ENCODE data around the gene TRAPPC3.

Gene TRAPPC3

DNA sequence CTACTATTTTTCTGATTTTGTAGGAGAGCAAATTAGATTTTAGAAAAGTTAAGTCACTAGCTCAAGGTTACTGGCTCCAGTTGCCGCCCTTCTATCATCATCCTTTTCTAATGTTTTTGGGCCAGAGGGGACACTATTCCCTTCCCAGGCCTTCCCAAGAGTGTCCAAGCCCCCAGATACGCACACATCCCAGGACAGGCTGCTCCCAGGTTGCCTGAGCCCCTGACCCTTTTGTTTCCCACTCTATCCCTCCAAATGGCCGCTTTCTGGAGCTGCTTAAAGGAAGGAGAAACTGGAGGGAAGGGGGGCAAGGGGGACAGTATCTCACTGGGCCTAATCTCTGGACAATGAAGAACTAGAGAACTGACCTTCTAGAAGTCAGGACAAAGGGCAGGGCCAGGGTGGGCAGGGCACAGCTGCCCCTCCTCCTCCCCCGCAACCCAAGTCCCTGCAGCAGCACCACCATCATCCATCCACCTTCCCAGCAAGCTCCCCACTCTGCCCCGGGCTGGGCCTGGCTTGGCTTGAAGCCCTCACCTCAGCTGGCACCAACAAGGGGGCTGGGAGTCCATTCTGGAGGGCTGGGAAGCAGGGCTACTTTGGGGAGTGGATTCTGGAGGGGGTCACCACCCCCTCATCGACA is 5.6 kb upstream of the TRAPPC3 start:
- peak overlapping the region; percentile 96 for H3K4me3 ChIP-seq (ENCODE audit: low read depth, low read length)
- DNase-seq (ENCODE audit: low read depth): no peak
- TF ChIP-seq, protein P1, sequence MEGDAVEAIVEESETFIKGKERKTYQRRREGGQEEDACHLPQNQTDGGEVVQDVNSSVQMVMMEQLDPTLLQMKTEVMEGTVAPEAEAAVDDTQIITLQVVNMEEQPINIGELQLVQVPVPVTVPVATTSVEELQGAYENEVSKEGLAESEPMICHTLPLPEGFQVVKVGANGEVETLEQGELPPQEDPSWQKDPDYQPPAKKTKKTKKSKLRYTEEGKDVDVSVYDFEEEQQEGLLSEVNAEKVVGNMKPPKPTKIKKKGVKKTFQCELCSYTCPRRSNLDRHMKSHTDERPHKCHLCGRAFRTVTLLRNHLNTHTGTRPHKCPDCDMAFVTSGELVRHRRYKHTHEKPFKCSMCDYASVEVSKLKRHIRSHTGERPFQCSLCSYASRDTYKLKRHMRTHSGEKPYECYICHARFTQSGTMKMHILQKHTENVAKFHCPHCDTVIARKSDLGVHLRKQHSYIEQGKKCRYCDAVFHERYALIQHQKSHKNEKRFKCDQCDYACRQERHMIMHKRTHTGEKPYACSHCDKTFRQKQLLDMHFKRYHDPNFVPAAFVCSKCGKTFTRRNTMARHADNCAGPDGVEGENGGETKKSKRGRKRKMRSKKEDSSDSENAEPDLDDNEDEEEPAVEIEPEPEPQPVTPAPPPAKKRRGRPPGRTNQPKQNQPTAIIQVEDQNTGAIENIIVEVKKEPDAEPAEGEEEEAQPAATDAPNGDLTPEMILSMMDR (conservative IDR thresholded peaks at IDR 0.05; ENCODE audit: low read depth, low read length): no peak

DNA sequence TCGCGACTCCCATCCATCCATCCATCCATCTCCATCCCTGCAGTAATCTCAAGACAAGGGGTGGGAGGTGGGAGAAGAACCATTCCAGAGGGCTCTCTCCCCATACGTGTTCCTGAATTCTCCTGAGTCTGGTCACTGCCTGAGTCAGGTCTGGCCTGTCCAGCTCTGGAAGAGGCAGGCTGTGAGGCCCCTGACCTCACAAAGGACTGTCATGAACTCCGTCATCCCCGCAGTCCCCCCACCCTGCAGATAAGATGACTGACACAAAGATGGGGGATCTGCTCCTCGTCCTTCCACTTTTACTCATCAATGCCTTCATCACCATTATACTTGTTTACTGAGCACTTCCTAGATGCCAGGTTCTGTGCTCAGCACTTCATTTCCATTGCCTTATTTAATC is 5.0 kb upstream of the TRAPPC3 start:
- TF ChIP-seq, protein P1 (conservative IDR thresholded peaks at IDR 0.05; ENCODE audit: low read depth, low read length): no peak

DNA sequence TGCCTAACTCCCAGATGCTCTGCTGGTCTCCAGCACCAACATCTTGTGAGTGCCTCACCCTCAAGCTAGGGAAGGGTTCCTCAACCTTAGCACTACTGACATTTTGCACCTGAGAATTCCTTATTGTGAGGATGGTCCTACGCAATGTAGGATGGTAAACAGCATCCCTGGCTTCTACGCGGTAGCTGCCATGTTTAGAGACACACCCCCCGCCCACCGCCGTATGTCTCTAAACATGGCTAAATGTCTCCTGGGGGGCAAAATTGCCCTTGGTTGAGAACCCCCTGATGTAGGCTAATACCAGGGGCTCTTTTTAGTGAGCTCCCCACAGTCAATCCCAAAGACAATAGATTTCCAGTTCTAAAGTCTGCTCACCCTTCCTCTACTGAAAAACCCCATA is 4.2 kb upstream of the TRAPPC3 start:
- H3K4me3 ChIP-seq (ENCODE audit: low read depth, low read length): no peak overlapping the region
- TF ChIP-seq, protein P1 (conservative IDR thresholded peaks at IDR 0.05; ENCODE audit: low read depth, low read length): no peak
- DNase-seq (ENCODE audit: low read depth): no peak

More for the DNA sequence above, 5.0 kb upstream of the TRAPPC3 start:
- DNase-seq (ENCODE audit: low read depth): no peak
- H3K4me3 ChIP-seq (ENCODE audit: low read depth, low read length): no peak overlapping the region

DNA sequence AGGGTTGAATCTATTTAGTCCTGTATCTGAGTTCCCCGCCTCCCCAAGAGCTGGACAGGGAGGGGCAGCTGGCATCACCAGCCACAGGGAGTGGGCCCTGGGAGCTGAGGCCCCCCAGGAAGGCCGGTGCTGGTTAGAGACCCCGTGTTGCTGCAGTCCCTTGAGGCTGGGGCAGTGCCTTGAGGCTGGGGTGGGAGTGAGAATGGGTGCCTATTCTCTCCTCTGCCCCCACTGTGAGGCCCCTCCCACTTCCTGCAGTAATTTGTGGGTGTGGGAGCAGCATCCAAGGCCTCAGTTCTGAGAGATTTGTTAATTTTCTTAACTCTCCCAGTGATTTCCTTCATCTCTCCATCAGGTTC is 2.5 kb upstream of the TRAPPC3 start:
- TF ChIP-seq, protein P1 (conservative IDR thresholded peaks at IDR 0.05; ENCODE audit: low read depth, low read length): no peak
- no peak for DNase-seq (ENCODE audit: low read depth)
- no peak overlapping the region for H3K4me3 ChIP-seq (ENCODE audit: low read depth, low read length)

DNA sequence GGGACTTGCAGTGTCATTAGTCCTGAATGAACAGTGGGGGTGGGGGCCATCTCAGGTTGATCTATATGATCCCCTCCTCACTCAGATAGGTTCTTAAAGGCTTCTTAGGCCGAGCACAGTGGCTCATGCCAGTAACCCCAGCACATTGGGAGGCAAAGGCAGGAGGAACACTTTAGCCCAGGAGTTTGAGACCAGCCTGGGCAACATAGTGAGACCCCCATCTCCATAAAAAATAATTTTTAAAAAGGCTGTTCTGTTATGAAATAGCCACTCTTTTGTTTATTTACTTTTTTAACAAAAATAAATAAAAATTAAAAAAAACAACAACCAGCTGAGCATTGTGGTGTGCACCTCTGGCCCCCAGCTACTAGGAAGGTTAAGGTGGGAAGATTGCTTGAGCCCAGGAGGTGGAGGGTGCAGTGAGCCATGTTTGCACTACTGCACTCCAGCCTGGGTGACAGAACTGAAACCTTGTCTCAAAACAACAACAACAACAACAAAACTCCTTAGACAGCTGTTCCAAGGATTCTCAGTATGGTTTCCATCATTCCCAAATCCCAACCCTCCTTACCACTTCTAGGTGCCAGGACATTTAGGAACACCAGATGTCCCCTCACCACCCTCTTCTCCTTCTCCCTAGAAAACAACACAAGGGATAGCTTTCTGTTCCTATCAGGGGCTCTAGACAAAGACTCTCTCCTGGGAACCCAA is 2.0 kb upstream of the TRAPPC3 start:
- H3K4me3 ChIP-seq (ENCODE audit: low read depth, low read length): no peak overlapping the region
- DNase-seq (ENCODE audit: low read depth): no peak
- TF ChIP-seq, protein P1 (conservative IDR thresholded peaks at IDR 0.05; ENCODE audit: low read depth, low read length): no peak

DNA sequence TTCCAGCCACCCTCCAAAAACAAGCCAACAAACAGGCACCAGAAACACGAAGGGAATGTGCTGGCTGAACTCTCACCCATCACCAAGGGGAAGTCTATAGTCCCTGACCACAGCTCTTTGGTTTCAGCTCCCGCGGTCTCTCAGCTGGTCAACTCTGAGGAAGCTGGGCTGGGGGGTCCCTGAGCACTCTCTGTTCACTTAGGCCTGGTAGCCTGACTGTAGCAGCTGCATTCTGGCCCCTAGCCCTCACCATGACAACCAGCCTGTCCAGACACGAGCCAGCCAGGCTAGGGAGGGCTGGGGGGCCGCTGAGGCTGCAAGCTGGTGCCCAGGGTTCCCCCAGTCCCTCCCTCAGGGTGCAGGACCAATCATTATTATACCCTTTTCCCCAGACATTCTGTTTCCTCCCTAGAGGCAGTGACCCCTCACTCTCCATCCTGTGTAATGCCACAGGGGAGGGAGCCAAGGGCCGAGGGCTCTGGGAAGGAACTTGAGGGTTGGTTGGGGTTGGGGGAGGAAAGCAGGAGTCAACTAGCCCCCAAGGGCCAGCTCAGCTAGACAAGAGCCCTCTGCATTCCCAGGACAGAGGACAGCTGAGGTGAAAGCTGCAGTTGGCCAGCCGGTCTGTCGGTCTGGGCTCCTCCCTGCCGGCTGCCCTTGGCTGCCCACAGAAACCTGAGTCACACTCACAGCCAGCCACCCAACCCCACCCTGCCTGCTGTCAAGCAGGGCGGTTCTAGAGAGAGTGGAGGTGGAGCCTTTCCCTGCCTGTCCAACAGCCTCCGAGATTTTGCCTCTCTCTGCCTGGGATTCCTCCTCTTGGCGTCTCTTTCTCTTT is 1.2 kb upstream of the TRAPPC3 start:
- H3K4me3 ChIP-seq (ENCODE audit: low read depth, low read length): peak overlapping the region; percentile 18
- TF ChIP-seq, protein P1 (conservative IDR thresholded peaks at IDR 0.05; ENCODE audit: low read depth, low read length): no peak
- peak; percentile 97 for DNase-seq (ENCODE audit: low read depth)
